ENCODE results near the gene GDF9.

Gene GDF9

DNA sequence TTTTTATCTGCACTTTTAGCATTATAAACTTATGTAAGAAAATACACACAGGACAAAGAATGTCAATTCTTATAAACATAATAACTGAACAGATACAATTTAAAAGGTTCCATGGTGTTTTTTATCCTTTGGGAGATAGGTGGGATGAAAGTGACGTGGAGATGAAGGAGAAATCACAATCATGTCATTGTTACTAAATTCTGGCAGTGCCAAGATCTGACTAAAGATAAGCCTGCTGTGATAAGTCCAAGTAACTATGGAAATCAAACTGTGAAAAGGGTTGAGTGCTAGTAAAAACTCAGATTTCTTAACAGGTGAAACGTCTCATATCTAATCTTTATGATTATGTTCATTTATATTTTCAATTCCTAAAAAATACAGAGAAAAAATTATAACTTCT is 18.3 kb upstream of the GDF9 start:
- H3K9me3 ChIP-seq, result no peaks in the 10 kb centered on the region
- intact Hi-C loops (cut with DNase I; ENCODE audit: low total_unique reads), result no loop called here
- H3K4me3 ChIP-seq, result no peak overlapping the region
- H3K36me3 ChIP-seq, result peaks cover 78 to 93% (median 80%) of the 10 kb centered on the region in 3 donors
- no peaks in the 10 kb centered on the region for H3K4me1 ChIP-seq
- H3K27me3 ChIP-seq, result no peaks in the 10 kb centered on the region
- no peak for DNase-seq
- no peak overlapping the region for H3K27ac ChIP-seq
- TF ChIP-seq, protein P1, sequence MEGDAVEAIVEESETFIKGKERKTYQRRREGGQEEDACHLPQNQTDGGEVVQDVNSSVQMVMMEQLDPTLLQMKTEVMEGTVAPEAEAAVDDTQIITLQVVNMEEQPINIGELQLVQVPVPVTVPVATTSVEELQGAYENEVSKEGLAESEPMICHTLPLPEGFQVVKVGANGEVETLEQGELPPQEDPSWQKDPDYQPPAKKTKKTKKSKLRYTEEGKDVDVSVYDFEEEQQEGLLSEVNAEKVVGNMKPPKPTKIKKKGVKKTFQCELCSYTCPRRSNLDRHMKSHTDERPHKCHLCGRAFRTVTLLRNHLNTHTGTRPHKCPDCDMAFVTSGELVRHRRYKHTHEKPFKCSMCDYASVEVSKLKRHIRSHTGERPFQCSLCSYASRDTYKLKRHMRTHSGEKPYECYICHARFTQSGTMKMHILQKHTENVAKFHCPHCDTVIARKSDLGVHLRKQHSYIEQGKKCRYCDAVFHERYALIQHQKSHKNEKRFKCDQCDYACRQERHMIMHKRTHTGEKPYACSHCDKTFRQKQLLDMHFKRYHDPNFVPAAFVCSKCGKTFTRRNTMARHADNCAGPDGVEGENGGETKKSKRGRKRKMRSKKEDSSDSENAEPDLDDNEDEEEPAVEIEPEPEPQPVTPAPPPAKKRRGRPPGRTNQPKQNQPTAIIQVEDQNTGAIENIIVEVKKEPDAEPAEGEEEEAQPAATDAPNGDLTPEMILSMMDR (IDR thresholded peaks at IDR 0.05), result no peak

DNA sequence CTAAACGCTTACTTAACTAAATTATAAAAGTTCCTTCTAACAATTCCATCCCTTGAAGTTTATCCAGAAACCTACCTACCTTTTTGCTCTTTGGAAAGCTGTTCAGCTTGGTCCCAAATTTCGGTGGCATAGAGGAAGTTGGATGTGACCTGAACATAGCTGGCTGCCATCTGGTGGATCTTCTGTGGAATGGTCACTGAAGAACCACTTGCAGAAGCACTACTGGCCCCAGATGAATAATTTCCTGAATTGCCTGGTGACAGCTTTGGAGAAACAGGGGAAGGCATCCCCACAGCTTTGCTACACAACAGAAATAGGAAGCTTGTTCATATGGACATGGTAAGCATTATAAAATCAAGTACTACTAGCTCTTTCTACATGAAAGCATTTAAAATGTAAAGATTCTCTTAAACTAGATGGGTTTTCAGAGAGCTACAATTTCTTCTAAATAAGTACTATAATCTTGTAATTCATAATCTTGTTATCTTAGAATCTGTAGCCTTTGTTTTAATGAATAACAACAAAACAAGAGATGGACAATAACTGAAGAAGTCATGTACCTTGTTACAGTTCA is 17.1 kb upstream of the GDF9 start:
- no peak overlapping the region for H3K4me3 ChIP-seq
- H3K27me3 ChIP-seq, result no peaks in the 10 kb centered on the region
- DNase-seq, result peak in 1 of 2 donors; percentile 46
- intact Hi-C loops (cut with DNase I; ENCODE audit: low total_unique reads), result no loop called here
- no peaks in the 10 kb centered on the region for H3K4me1 ChIP-seq
- TF ChIP-seq, protein P1 (IDR thresholded peaks at IDR 0.05), result peak; percentile 54 to 57
- H3K9me3 ChIP-seq, result no peaks in the 10 kb centered on the region
- H3K27ac ChIP-seq, result no peak overlapping the region
- H3K36me3 ChIP-seq, result peaks cover 78 to 93% (median 81%) of the 10 kb centered on the region in 3 donors

DNA sequence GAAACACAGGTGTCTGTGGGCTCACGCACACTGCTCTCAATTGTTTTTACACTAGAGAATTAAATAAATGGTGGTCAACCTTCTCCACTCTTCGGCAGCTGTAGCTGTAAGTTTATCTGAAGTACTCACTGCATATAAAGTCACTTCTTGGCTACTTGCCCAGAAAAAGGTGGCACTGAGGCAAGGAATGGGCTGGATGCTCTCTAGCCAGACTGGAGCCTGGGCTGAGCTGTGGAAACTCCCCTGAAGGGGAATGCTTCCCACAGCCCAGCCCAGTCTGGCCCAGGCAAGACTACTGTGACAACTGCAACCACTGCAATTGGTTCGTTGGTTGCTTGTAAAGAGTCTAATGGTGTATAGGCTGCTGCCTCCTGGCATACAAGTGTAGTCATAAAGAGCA is 11.7 kb upstream of the GDF9 start:
- H3K27me3 ChIP-seq, result no peaks in the 10 kb centered on the region
- DNase-seq, result no peak
- intact Hi-C loops (cut with DNase I; ENCODE audit: low total_unique reads), result no loop called here
- peaks cover 0 to 23% (median 3%) of the 10 kb centered on the region in 4 donors for H3K4me1 ChIP-seq
- no peak overlapping the region for H3K27ac ChIP-seq
- TF ChIP-seq, protein P1 (IDR thresholded peaks at IDR 0.05), result no peak
- peaks cover 50 to 69% (median 55%) of the 10 kb centered on the region in 3 donors for H3K36me3 ChIP-seq
- no peak overlapping the region for H3K4me3 ChIP-seq
- H3K9me3 ChIP-seq, result no peaks in the 10 kb centered on the region

DNA sequence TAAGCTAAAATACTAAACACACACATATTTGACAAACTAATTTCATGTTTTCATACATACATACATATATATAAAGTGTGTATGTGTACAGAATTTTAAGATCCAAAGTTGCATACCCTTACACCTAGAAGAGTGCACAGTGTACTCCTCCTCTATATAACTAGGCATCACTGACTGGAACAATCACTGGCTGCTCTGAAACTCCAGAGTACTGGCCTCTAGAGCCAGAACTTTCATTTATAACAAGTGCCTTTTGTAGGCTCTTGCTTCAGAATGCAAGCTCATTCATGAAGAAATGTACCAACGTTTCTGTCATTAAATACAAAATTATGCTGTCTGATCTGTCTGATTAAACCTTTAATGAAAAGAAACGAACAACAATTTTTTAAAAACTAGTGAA is 11.2 kb upstream of the GDF9 start:
- TF ChIP-seq, protein P1 (IDR thresholded peaks at IDR 0.05), result no peak
- DNase-seq, result no peak
- peaks cover 49 to 65% (median 54%) of the 10 kb centered on the region in 3 donors for H3K36me3 ChIP-seq
- no peaks in the 10 kb centered on the region for H3K27me3 ChIP-seq
- H3K9me3 ChIP-seq, result no peaks in the 10 kb centered on the region
- no peak overlapping the region for H3K27ac ChIP-seq
- intact Hi-C loops (cut with DNase I; ENCODE audit: low total_unique reads), result no loop called here
- H3K4me1 ChIP-seq, result peaks cover 0 to 28% (median 5%) of the 10 kb centered on the region in 4 donors
- H3K4me3 ChIP-seq, result no peak overlapping the region

DNA sequence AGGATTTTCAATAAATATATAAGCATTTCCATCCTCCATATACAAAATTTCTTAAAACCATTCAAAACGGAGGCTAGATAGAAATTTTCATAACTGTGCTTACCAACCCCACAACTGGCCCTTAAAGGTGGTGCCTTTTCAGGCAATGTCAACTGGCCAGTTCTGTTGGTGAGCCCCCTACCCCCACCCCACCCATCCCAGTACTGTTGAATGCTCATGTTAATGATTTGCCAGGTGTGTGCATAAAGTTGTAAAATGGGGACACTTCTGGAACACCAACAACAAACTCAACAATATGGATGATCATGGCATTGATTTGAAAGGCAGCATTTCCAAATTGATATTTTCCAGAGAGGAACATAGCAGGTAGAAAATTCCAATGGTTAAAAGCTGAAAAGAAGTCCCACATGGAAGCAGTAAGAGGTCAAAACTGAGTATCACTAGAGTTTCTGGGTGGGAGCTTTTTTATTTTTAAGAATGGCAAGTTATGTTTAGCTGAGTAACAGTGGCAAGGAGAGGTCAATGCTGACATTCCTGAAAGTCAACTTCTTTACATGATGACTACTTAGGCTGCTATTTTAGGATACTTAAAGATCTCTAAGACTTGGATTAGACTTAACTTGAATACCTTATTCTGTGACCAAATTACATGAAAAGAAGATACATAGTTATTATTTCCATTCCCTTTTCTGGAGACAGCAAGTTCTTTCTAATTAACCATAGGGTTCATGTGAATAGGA is 9.9 kb upstream of the GDF9 start:
- TF ChIP-seq, protein P1 (IDR thresholded peaks at IDR 0.05), result no peak
- Histone ChIP-seq H3K27ac (no peak overlapping the region), H3K4me1 (peaks cover 0 to 30% (median 5%) of the 10 kb centered on the region in 4 donors), H3K9me3 (no peaks in the 10 kb centered on the region), H3K27me3 (no peaks in the 10 kb centered on the region), H3K36me3 (peaks cover 39 to 58% (median 51%) of the 10 kb centered on the region in 3 donors), H3K4me3 (no peak overlapping the region)
- intact Hi-C loops (cut with DNase I; ENCODE audit: low total_unique reads), result no loop called here
- no peak for DNase-seq
